Measurements from ENCODE around the gene CDHR2. TPM values are rescaled to one million over a fixed set of nuclear protein-coding genes. Genes with fewer than 3 reads are reported as not detected.

CDHR2 gene
- total RNA-seq, 1 experiment from 2014 or later = not detected

- peaks cover 13% of the 10 kb centered on the region for H3K27me3 ChIP-seq
- H3K4me3 ChIP-seq = no peak overlapping the region
- no peak for DNase-seq
- no peaks in the 10 kb centered on the region for H3K36me3 ChIP-seq
- H3K9me3 ChIP-seq (replicated peaks) = no peaks in the 10 kb centered on the region
- H3K4me1 ChIP-seq = no peaks in the 10 kb centered on the region; the same call in 1 of the 2 replicates
- no peak overlapping the region for H3K27ac ChIP-seq
Measured at GRCh38 chr5:176642675-176643490, 93.7 kb downstream of the CDHR2 start.

- no peak overlapping the region for H3K27ac ChIP-seq
- no peaks in the 10 kb centered on the region for H3K9me3 ChIP-seq (replicated peaks)
- no peak for DNase-seq
- no peaks in the 10 kb centered on the region for H3K36me3 ChIP-seq
- no peak overlapping the region for H3K4me3 ChIP-seq
- H3K4me1 ChIP-seq = peaks cover 3% of the 10 kb centered on the region; the same call in 1 of the 2 replicates
- H3K27me3 ChIP-seq = peaks cover 13% of the 10 kb centered on the region
Measured at GRCh38 chr5:176643491-176644219, 94.5 kb downstream of the CDHR2 start.

- Histone ChIP-seq H3K27ac (no peak overlapping the region), H3K4me3 (no peak overlapping the region), H3K4me1 (peaks cover 3% of the 10 kb centered on the region; the same call in 1 of the 2 replicates), H3K27me3 (peaks cover 13% of the 10 kb centered on the region), H3K9me3 (replicated peaks) (no peaks in the 10 kb centered on the region), H3K36me3 (no peaks in the 10 kb centered on the region)
- DNase-seq = no peak
Measured at GRCh38 chr5:176644294-176644693, 95.2 kb downstream of the CDHR2 start.

- H3K27ac ChIP-seq = no peak overlapping the region
- H3K9me3 ChIP-seq (replicated peaks) = no peaks in the 10 kb centered on the region
- DNase-seq = no peak
- no peaks in the 10 kb centered on the region for H3K36me3 ChIP-seq
- peaks cover 13% of the 10 kb centered on the region for H3K27me3 ChIP-seq
- H3K4me1 ChIP-seq = peaks cover 3% of the 10 kb centered on the region; the same call in 1 of the 2 replicates
- no peak overlapping the region for H3K4me3 ChIP-seq
Measured at GRCh38 chr5:176644878-176645670, 95.9 kb downstream of the CDHR2 start.

Other genes starting within 250 kb of the CDHR2 start
- 119 TPM in 2 replicates for gene KIAA1191, start 187.6 kb upstream of the CDHR2 start, total RNA-seq (2014; rRNA removed; shearing (Covaris generic))
- 5.7 and 6.5 TPM in 2 replicates for gene ARL10, start 183.9 kb upstream of the CDHR2 start, total RNA-seq (2014; rRNA removed; shearing (Covaris generic))
- gene NOP16, start 160.7 kb upstream of the CDHR2 start, total RNA-seq (2014; rRNA removed; shearing (Covaris generic)) = 47.8 and 52.9 TPM in 2 replicates
- gene HIGD2A, start 160.6 kb upstream of the CDHR2 start, total RNA-seq (2014; rRNA removed; shearing (Covaris generic)) = 170 and 175 TPM in 2 replicates
- 28.3 and 29.6 TPM in 2 replicates for gene CLTB, start 132.8 kb upstream of the CDHR2 start, total RNA-seq (2014; rRNA removed; shearing (Covaris generic))
- gene FAF2, start 101.0 kb upstream of the CDHR2 start, total RNA-seq (2014; rRNA removed; shearing (Covaris generic)) = 51.7 and 52.5 TPM in 2 replicates
- gene RNF44, start 11.9 kb upstream of the CDHR2 start, total RNA-seq (2014; rRNA removed; shearing (Covaris generic)) = 24.2 and 29.0 TPM in 2 replicates
- 6.5 and 6.9 TPM in 2 replicates for gene GPRIN1, start 60.8 kb downstream of the CDHR2 start, total RNA-seq (2014; rRNA removed; shearing (Covaris generic))
- gene SNCB, start 81.2 kb downstream of the CDHR2 start, total RNA-seq (2014; rRNA removed; shearing (Covaris generic)) = not detected in 2 replicates
- gene EIF4E1B, start 81.3 kb downstream of the CDHR2 start, total RNA-seq (2014; rRNA removed; shearing (Covaris generic)) = not detected in 2 replicates
- gene TSPAN17, start 98.1 kb downstream of the CDHR2 start, total RNA-seq (2014; rRNA removed; shearing (Covaris generic)) = 25.3 and 26.5 TPM in 2 replicates